ENCODE results near the gene OR51B2.

DNA sequence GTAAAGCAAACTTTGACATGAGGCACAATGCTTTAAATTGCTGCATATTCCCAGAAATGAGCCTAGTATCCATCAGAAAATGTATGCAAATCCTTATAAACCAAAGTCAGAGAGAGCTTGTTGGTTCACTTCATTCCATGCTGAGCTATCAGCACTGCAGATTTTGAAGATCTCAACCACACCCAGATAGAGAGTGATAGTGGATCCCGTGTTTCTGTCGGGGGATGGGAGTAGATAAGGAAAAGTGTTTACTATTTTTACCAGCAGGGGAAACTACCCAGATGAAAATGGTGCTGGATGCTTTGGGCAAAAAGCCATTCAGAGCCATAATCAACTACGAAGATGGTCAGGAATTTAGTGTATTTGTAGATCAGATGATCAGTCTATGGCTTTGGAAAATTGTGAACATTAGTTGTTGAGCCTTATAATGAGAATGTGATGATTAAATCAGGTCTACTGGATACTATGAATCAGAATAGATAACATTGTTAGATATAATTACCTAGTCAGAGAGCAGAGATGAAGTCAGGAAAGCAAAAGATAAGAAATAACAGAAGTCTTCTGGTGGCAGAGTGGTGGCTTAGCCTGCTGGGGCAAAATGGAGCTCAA is 38.0 kb upstream of the OR51B2 start:
- TF ChIP-seq, protein P1, sequence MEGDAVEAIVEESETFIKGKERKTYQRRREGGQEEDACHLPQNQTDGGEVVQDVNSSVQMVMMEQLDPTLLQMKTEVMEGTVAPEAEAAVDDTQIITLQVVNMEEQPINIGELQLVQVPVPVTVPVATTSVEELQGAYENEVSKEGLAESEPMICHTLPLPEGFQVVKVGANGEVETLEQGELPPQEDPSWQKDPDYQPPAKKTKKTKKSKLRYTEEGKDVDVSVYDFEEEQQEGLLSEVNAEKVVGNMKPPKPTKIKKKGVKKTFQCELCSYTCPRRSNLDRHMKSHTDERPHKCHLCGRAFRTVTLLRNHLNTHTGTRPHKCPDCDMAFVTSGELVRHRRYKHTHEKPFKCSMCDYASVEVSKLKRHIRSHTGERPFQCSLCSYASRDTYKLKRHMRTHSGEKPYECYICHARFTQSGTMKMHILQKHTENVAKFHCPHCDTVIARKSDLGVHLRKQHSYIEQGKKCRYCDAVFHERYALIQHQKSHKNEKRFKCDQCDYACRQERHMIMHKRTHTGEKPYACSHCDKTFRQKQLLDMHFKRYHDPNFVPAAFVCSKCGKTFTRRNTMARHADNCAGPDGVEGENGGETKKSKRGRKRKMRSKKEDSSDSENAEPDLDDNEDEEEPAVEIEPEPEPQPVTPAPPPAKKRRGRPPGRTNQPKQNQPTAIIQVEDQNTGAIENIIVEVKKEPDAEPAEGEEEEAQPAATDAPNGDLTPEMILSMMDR (IDR thresholded peaks at IDR 0.05 in 2 of 3, conservative IDR thresholded peaks at IDR 0.05 in 1 of 3; ENCODE audit: borderline replicate concordance in 1 of 3, insufficient read depth in 1 of 3, low read depth in 2 of 3, low read length in 2 of 3): no peak
- TF ChIP-seq EZH2phosphoT487 (IDR thresholded peaks at IDR 0.05; ENCODE audit: borderline replicate concordance) (no peak), ZFX (IDR thresholded peaks at IDR 0.05) (no peak), CBX3 (IDR thresholded peaks at IDR 0.05; ENCODE audit: low read depth) (no peak), EGR1 (IDR thresholded peaks at IDR 0.05; ENCODE audit: low read depth) (no peak), TCF7L2 (IDR thresholded peaks at IDR 0.05; ENCODE audit: borderline replicate concordance, extremely low read depth, insufficient read depth, insufficient read length) (no peak), POLR2AphosphoS5 (IDR thresholded peaks at IDR 0.05; ENCODE audit: low read depth, low read length) (no peak), JUND (IDR thresholded peaks at IDR 0.05) (no peak), EZH2 (IDR thresholded peaks at IDR 0.05) (no peak), POLR2A (IDR thresholded peaks at IDR 0.05; ENCODE audit: borderline replicate concordance, extremely low read depth, insufficient read depth, insufficient read length) (no peak), ZNF274 (IDR thresholded peaks at IDR 0.05; ENCODE audit: low read depth, low read length) (no peak), CEBPB (IDR thresholded peaks at IDR 0.05; ENCODE audit: low read depth) (no peak), SRF (IDR thresholded peaks at IDR 0.05; ENCODE audit: low read depth) (no peak)

Data from HCT116 (cell line).